NCI-H2196 (cell line): ENCODE data around the gene ELP4.

Source experiments
- DNase-seq: peaks from one replicate; lab custom pipeline; 2025; ENCODE audit not compliant: unreplicated experiment; lab: John Stamatoyannopoulos, UW

The ELP4 gene

DNA sequence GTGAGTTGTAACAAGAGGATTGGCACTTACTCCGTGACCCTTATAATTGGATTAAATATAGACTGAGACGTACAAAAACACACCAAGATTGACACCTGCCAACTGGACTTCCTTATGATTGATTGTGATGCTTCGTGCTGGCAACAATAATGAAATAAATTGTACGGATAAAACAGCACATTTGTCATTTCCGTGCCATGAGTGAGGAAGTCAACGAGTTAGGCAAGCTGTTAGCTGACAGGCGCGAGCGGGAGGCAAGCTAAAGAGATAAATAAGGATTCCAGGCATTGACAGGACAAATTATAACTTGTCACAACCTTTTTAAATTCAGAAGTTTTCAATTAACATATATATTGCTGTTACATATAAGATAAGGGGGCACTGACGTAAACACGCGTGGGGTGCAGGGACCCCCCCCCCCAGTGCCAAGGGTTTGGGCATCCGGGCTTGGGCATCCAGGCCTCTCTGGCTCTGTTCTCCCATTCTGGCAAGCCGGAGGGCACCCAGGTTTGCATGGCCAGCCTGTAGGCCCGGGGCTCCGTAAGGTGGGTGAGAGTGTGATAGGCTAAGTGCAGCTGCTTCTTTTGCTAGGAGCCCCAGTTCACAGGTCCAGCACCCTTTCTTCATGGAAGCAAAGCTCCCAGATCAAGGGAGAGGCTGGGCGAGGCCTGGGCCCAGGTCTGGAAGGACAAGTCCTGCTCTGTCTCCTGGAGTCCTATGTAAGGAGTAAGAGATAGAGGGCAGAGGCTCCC, 312.8 kb downstream of the ELP4 start:
- no peak for DNase-seq

DNA sequence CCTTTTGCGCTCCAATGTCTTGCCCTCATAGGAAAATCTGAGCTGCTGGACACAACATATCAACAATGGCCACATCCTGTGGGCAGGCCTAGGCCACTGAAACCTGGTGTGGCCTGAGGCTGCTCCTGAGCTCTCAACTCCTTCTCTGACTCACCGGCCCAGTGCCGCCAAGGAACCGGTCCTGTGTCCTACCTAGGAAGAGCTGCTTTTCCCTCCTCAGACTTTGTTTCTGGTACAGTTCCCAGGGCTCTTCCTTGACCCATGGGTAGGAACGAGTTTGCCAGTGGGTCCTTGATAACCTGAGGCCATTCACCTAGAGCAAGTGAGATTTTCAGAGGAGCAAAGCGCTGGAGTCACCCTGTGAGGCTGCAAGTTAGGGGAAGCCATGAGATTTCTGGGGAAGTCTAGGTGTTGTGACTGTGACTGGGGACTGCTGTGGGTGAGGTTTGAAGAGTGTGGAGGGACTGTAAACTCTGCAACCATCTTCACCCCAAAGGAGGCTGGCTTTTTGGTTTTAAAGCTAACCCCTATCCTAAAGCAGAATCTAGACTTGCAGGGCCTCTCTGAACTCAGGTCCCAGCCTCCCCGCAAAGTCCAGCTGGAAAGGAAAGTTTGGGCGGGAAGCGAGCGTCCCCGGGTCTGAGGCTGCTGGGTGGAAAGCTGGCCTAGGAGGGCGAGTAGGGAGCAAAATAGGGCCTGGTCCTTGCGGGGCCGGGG, 313.5 kb downstream of the ELP4 start:
- DNase-seq = no peak

DNA sequence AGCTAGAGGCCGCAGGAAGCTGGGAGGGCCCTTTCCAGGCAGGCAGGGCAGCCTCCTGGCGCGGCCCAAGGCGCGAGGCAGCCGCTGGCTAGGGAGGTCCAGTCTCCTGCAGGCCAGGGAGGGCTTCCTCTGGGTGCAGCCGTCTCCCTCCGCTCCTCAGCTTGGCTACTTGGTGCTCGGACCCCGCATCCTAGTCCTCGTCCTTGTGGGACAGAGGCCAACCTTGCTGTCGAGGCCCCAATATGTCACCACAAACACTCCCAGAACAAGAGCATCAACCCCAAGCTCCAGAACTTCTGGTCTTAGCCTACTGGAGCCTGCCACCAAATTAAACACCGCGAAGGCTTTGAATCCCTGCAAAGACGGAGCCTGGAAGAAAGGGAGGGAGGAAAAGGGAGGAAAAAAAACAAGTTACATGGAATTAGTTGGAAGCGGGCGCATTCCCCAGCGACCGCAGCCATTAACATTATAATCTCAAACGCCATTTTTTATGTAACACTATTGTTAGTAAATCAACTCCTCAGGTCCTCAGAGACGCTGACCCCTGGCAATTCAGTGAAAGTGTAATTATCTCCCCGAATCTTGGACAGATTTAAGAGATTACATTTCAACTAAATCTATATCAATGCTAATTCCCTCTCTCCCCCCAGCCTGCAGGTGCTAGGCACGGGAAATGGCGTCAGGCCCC, 314.2 kb downstream of the ELP4 start:
- no peak for DNase-seq

DNA sequence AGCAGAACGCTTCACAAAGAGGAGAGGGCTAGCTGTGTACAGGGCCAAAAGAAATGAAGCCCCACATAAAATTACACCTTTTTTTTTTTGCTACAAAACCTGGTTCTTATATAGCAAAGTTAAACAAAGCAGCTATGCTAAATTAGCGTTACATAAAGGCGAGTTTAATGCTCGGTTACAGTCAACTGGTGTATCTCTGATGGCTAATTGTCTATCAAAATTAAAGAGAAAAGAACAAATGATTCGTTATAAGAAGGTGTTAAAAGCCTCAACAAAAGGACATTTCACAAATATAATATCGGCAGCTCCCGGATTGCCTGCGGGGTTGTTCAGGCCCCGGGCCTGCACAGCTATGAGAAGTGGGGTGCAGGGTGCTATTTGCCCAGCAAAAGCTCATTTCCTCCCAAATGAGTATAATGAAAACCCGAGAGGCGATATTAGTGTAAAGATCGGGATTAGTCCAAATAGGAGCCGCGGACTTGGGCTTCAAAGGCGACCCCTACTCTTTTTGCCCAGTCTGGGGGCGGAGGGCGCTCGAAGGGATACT, 314.8 kb downstream of the ELP4 start:
- no peak for DNase-seq

DNA sequence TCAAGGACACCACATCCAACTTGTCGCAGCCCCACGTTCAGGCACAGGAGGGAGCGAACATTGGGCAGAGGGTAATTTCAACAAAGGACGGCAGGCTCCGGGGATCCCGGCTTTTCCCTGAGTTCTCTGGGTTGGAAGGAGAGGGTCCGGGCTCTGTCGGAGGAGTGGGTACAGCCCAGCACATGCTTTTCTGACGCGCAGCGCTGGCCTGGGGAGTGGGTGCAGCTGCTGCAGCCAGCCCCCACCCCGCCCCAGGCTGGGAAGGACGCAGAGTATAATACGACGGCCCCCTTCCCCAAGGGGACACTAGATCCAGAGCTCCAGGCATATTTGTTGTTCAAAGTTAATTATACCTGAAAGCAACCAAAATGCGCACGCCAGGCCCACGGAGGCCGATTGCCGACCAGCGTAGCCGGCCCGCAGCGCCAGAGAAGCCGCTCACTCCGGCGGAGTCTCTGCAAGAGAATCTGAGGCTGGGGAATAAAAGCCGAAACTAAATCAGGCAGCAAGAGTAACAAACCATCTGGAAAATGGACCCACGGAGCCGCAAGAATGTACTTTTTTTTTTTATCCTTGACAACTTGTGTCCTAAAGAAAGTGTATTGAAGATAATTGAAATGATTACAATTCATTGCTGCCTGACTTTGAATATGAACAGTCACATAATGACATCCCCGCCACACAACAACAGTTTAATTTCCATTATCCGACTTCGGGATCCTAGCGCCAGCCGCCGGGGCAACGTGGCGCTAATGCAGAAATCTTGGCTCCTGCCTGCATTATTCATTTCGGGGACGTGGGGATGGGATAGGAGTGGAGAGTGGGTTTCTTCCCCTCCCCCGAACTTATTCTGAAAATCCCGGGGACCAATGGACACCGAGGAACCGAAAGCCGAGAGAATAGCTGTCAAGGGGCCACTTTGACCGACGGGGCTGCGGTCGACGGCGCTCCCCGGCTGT, 315.6 kb downstream of the ELP4 start:
- no peak for DNase-seq

DNA sequence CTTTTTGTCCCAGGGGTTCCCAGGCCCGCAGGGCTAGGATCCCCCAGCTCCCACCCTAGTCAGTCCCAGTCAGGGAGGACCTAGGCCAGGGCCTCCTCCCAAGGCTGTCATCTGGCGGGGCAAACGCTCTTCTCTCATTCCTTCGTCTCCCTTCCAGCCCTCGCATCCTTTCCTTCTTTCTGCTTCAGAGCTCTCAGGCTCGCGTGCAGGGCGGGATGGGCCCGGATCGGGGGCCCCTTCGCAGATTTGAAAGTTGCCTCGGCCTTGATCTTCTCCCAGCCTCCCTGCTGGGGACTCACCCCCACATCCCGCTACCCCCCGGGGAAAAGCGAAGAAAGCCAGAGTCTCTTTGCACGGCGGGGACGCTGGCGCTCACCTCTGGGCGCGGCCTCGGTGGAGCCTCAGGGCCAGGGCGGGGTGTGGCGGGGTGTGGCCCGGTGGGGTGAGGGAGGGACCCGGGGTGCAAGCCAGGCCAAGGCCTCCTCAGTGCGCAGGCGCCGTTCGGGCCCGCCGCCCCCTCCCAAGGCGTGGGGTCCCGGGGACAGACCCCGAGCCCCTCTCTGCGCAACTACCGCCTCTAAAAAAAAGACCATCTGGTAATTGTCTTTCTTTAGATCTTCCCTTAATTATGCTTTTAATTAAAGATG, 316.4 kb downstream of the ELP4 start:
- no peak for DNase-seq

DNA sequence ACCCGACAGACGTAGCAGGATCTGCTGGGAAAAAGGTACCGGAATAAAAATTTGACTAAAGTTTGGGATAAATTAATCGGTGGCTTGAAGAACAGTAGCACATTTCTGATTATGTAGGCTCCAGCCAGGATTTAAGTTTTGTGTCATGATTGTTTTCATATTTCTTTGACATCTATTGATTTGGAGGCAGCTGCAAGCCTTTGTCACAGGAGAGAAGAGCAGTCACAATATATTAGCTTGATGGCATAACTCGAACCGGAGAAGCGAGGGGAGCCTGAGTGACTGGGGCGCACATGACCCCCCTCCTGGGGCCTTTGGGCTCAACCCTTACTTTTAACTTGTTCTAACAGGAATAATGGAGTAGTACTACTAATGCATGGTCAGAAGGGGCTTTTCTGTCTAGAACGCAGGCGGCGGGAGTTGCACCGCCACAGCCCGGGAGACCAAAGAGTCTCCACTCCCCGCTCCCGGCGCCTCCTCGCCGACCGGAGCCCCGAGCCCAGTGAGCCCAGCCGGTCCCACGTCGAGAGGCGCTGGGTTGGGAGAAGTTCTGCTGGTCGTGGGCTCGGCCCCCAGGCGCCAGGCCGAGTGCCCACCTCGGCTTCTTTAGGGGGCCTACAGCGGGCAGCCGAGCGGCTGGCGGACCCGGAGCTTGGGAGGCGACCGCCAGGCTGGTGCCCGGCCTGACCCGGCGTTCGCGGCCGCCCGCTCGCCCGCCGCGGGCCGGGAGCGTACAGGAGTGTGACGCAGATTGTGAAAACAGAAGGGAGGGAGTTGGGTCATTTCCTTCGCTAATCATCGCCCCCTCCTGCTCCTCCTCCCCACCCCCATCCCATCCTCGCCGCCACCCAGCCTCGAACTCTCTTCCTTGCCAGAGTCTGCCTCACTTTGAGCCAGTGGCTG, 317.2 kb downstream of the ELP4 start:
- no peak for DNase-seq

DNA sequence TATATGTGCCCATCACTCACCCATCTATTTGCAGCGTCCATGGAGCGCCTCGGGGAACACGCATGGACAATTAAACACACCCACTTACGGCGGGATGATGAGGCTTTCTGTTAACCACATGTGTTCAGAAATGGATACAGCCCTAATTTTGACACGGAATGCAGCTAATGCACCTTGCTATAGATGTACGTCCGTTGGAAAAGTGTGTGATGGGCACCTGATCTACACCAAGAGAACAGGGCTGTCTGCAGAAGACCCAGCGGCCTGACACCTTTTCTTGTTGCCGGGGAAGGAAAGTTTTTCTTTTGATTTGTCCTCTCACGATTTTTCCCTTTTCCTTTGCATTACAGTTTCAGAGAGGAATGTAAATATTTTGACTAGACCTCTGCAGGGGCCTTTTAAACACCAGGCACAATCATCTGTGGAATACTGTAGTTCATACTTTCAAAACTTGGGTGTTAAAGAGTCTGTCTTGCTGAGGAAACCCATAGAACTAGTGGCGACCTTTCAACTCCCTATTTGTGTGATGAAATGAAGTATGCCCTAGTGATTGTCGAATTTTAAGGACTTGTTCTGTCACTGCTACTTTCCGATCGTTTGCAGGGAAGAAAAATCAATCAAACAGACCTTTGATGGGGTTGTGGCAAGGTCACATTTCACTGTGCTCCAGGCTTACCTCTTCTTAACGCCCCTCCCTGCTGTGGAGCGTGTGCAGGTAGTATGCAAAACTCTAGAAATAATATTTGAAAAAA, 318.1 kb downstream of the ELP4 start:
- DNase-seq = no peak

DNA sequence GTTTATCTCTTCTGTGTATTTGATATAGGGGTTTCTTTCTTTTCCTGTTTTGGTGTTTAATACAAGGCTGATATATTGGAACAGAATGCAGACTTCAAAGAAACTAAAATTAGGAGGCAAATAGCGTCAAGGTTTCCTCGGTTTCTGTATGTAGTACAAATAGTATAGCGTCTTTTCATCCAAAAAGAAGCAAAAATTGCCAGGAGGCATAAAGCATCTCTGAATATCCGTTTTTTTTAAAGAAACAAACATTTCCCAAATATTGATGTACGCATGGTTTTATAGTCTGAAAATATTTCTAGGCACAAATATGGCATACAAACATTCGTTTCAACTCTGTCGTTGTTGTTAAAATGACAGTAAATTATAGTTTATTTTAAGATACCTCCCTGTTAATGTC, 318.6 kb downstream of the ELP4 start:
- no peak for DNase-seq

DNA sequence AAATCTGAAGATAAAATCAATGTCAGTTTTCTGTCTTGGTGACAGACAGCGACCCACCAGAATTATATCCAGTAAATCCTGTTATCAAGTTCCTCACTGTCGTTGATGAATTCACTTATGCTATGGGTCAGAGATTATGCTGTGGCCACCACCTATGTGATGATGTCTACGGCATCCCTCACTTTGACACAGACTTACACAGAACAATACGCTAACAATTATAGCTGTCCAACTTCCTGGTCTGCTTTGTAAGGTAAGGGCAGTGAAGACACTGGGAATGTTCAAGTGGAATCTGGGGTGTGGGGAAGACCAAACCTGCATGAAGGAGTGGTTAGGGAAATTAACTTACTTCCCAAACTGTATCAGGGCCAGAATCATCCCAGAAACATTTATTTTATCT, 320.8 kb downstream of the ELP4 start:
- no peak for DNase-seq

DNA sequence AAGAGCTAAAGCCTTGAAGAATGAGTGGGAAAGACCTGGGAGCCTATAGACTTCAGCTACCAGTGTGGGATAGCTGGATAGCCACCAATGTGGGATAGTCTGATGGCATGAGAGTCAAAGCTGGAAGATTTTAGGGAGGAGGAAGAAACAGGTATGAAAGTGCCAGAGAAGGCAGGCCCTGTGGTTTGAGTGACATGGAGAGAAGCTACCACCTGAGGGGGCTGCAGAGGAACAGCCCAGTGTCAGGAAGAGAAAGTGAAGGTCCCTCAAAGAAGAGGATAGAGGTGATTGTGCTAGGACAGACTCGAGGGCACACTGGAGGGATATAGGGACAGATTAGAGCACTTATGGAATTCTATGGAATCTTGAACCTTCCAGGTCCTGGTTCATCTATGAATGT, 324.7 kb downstream of the ELP4 start:
- no peak for DNase-seq
